ENCODE results near the gene GPR139.

The GPR139 gene

GRCh38 chr16:20051611-20052010 lies 22.1 kb downstream of the GPR139 start:
- no peak for DNase-seq

- no peak for DNase-seq
Observed at GRCh38 chr16:20051147-20051546, 22.5 kb downstream of the GPR139 start.

GRCh38 chr16:20049831-20050230 lies 23.9 kb downstream of the GPR139 start:
- DNase-seq, result no peak

GRCh38 chr16:20045886-20046285 lies 27.8 kb downstream of the GPR139 start:
- no peak for DNase-seq

GRCh38 chr16:20042848-20043247 lies 30.8 kb downstream of the GPR139 start:
- no peak for DNase-seq

GRCh38 chr16:20041924-20042596 lies 31.6 kb downstream of the GPR139 start:
- DNase-seq, result no peak

GRCh38 chr16:20040011-20040410 lies 33.7 kb downstream of the GPR139 start:
- no peak for DNase-seq

- no peak for DNase-seq
Observed at GRCh38 chr16:20029611-20030010, 44.1 kb downstream of the GPR139 start.

- no peak for DNase-seq
Observed at GRCh38 chr16:20026361-20027072, 47.2 kb downstream of the GPR139 start.

GRCh38 chr16:20023190-20023589 lies 50.5 kb downstream of the GPR139 start:
- no peak for DNase-seq

- DNase-seq, result no peak
Observed at GRCh38 chr16:20020976-20021375, 52.7 kb downstream of the GPR139 start.

- no peak for DNase-seq
Observed at GRCh38 chr16:20020083-20020482, 53.6 kb downstream of the GPR139 start.

GRCh38 chr16:20016234-20016633 lies 57.5 kb downstream of the GPR139 start:
- DNase-seq, result no peak

- no peak for DNase-seq
Observed at GRCh38 chr16:20004931-20005330, 68.8 kb downstream of the GPR139 start.

GRCh38 chr16:20002936-20003335 lies 70.8 kb downstream of the GPR139 start:
- DNase-seq, result no peak

- DNase-seq, result no peak
Observed at GRCh38 chr16:20001856-20002707, 71.6 kb downstream of the GPR139 start.

GRCh38 chr16:19997734-19998133 lies 76.0 kb downstream of the GPR139 start:
- no peak for DNase-seq

GRCh38 chr16:19997264-19997663 lies 76.4 kb downstream of the GPR139 start:
- no peak for DNase-seq

- DNase-seq, result no peak
Observed at GRCh38 chr16:19994466-19995170, 79.1 kb downstream of the GPR139 start.

- DNase-seq, result no peak
Observed at GRCh38 chr16:19991614-19992013, 82.1 kb downstream of the GPR139 start.

GRCh38 chr16:19984135-19984534 lies 89.6 kb downstream of the GPR139 start:
- DNase-seq, result no peak

All from CD4-positive, alpha-beta T cell treated with Interleukin-17A for 4 hours (primary cell).